ENCODE measurements around the gene RAB44.
"Not testable (repeated sequence)": the region's sequence is repeated elsewhere in the genome, so short reads cannot be mapped to it uniquely, and the experiment has no call there.

RAB44 gene, protein sequence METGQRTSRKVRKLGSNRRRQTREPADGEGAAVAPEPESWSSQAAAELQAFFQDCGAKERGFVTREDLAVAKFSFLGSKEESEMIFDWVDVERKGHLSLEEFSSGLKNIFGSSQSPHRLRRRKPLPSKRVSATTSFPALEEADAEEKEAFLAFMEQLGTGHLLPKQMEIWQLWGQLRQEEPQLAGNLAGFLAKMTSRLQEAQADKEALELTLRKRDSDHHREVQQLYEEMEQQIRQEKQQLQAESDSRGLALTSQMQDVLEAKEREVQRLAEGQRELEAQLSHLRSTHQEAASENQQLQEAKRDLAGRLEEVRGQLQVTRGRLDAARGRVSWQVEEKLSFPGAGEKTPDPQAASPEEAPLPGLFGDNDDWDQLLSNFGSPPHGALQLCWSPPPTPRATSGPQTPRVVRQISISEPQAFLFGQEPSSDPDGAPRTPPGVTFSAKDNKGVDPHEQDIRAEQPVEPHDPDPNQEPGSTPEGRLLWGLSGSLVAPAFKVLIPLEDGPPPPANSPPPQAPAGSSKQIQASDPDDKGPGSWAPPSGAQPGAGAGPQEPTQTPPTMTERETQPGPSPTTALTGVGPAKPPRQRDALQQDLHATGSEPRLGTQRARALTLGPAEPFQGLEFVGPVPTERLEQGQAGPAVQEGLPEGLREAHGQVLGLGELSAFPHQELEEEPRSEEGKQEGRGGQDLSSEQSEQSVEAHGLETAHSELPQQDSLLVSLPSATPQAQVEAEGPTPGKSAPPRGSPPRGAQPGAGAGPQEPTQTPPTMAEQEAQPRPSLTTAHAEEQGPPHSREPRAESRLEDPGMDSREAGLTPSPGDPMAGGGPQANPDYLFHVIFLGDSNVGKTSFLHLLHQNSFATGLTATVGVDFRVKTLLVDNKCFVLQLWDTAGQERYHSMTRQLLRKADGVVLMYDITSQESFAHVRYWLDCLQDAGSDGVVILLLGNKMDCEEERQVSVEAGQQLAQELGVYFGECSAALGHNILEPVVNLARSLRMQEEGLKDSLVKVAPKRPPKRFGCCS

GRCh38 chr6:36697481-36697903, at the start of gene RAB44:
TSS of gene RAB44 (plus strand) at chr6:36697826. CDS start at chr6:36704236, 6,410 bp downstream.
- TF ChIP-seq CTCF (IDR thresholded peaks at IDR 0.05; ENCODE audit: low read depth, low read length): no peak
- DNase-seq (ENCODE audit: low read depth in 2 of 2): no peak
- no peak within 1 kb of the TSS for H3K4me3 ChIP-seq (replicated peaks in 1 of 2; ENCODE audit: low read depth in 2 of 2, low read length in 2 of 2)

DNA sequence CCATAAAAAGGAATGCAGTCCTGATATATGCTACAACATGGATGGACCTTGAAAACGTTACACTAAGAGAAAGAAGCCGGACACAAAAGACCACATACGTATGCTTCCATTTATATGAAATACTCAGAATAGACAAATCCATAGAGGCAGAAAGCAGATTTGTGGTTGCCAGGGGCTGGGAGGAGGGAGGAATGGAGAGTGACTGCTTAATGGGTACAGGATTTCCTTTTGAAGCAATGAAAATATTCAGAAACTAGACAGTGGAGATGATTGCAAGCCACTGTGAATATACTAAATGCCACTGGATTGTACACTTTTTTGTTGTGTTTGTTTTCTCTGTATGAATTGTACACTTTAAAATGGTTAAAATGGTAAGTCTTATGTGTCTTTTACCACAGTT, 48.5 kb upstream of the RAB44 start:
- no peak for DNase-seq (ENCODE audit: low read depth in 2 of 2)
- TF ChIP-seq CTCF (IDR thresholded peaks at IDR 0.05; ENCODE audit: low read depth, low read length): no peak
- no peak overlapping the region for H3K4me3 ChIP-seq (replicated peaks in 1 of 2; ENCODE audit: low read depth in 2 of 2, low read length in 2 of 2)

- DNase-seq (ENCODE audit: low read depth in 2 of 2): no peak
- no peak for TF ChIP-seq CTCF (IDR thresholded peaks at IDR 0.05; ENCODE audit: low read depth, low read length)
These were observed 47.7 kb upstream of the RAB44 start for GRCh38 chr6:36649701-36650484.

GRCh38 chr6:36650848-36651478, 46.7 kb upstream of the RAB44 start:
- no peak for DNase-seq (ENCODE audit: low read depth in 2 of 2)
- TF ChIP-seq CTCF (IDR thresholded peaks at IDR 0.05; ENCODE audit: low read depth, low read length): no peak
- no peak overlapping the region for H3K4me3 ChIP-seq (replicated peaks in 1 of 2; ENCODE audit: low read depth in 2 of 2, low read length in 2 of 2)

More at GRCh38 chr6:36649701-36650484, 47.7 kb upstream of the RAB44 start:
- H3K4me3 ChIP-seq (replicated peaks in 1 of 2; ENCODE audit: low read depth in 2 of 2, low read length in 2 of 2): no peak overlapping the region

DNA sequence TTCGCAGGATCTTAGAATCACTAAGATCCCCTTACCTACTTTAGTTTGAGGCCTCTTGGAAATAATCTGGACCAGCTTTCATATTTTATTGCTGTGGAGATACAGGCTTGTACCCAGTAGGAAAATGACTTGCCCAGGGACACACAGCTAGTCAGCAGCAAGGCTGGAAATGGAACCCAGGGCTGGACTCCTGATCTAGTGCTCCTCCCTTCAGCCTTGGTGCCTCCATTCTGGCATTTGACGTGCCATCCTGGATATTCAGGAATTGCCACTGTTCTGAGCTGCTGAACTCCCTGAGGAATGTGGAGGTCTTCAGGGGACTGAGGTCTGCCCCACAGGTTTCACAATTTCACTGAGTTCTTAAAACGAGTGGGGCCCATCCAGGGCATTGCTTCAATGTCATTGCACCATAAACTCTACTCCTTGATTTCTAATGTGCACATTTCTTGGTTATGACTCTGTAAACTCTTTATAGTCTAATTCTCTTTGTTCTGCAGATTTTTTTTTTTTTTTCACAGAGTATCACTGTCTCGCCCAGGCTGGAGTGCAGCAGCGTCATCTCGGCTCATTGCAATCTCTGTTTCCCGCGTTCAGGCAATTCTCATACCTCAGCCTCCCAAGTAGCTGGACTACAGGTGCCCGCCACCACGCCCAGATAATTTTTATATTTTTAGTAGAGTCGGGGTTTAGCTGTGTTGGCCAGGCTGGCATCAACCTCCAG, 45.8 kb upstream of the RAB44 start:
- no peak for DNase-seq (ENCODE audit: low read depth in 2 of 2)
- no peak for TF ChIP-seq CTCF (IDR thresholded peaks at IDR 0.05; ENCODE audit: low read depth, low read length)
- no peak overlapping the region for H3K4me3 ChIP-seq (replicated peaks in 1 of 2; ENCODE audit: low read depth in 2 of 2, low read length in 2 of 2)

DNA sequence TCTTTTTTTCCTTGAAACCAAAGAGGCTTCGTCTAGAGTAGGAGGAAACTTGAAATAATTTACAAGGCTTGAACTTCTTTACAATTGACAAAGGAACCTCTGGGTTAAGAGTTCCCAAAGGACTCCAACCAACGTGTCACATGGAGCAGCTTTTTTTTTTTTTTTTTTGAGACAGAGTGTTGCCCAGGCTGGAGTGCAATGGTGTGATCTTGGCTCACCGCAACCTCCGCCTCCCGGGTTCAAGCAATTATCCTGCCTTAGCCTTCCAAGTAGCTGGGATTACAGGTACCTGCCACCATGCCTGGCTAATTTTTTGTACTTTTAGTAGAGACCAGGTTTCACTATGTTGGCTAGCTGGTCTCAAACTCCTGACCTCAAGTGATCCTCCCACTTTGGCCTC, 43.2 kb upstream of the RAB44 start:
- H3K4me3 ChIP-seq (replicated peaks in 1 of 2; ENCODE audit: low read depth in 2 of 2, low read length in 2 of 2); DNase-seq (ENCODE audit: low read depth in 2 of 2): not testable (repeated sequence)

Measured in cardiac fibroblast (primary cell).